ENCODE results near the gene TMEM200A.
"Not testable (repeated sequence)": the region's sequence is repeated elsewhere in the genome, so short reads cannot be mapped to it uniquely, and the experiment has no call there.

Gene TMEM200A

DNA sequence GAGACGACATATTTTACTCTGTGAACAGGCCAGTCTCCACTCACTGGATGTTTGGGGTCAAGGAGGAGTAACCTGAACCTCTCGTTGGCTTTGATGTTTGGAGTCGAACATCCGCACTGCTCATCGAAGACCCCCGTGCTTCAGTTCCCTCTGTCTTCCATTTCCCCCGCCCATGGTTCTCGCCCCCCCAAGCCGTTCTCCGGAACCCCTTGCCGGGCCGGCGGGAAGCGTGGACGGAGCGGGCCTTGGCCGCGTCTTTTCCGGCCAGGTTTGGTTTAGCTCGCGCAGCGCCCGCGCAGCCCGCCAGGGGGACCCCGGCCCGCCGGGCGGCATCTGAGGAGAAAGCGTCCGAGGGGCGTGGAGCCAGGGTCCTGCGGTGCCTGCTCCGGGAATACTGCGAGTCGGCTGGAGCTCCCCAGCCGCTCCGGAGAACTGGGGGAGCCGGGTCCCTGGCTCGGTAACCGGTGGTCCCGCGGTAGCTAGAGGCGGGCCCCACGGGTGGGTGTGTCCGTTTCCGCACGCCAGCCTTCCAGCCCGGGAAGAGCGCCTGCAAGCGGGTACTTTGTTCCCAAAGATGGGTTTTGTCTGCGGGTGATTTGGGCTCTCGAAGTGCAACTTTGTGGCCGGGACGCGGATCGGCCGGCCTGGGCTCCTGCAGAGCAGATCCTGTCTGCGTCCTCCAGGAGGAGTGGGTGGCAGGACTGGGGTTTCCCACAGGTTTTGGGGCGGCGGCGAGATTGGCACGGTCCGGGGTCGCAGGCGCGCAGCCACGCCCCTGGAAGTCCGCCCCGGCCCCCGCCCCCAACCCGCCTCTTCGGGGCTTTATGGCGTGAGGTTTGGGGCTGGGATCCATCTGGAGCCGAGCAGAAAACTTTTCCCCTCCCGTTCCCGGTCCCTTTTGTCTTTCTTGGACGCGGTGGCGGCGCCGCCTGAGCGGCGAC, at the start of gene TMEM200A:
Gene TMEM200A (plus strand): TSS at position 852 of the 941 bp plus-strand sequence. CDS start 74,406 bp downstream, outside the sequence.
- no peak for DNase-seq (ENCODE audit: low read depth)

DNA sequence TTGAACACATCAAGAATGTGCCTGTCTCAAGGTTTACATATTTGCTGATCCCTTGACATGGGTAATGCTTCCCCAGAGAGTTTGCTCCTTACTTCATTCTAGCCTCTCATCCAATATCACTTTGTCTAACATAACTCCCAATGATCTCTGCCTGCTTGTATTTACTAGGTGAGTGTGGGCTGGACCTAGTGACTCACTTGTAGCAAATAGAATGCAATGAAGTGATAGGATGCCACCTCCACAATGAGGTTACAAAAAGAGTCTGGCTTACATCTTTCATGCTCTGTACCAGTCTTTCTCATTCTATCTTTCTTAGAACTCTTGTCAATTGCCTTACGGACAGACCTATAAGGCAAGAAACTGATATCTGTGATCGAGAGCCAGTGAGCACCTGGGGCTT, 44.9 kb upstream of the TMEM200A start:
- no peak for DNase-seq (ENCODE audit: low read depth)

DNA sequence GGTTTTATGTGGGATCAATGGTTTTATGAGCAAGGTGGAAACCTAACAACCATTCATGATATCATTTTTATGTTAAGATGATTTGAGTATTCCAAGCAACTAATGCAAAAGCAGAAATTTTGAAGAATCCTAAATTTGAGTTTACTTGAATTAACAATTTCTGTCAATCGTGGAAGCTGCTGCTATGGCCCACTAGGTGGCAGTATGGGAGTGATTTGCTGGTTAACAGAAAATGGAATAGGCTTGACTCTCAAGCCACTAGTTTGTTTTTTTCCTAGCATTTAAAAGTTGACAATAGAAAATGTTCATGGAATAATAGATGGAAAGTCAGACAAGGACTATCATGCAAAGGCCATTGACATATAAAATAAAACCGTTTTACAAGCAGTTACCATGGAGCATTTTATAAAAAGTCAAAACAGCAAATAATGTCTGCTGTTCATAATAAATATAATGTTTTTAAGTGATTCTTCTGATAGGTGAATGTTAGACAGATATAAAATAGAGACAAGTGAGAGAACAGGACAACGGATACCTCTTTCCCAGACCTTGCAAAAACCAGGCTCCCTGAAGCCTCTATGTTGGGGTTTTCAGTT, 43.0 kb upstream of the TMEM200A start:
- peak; percentile 51 for DNase-seq (ENCODE audit: low read depth)

DNA sequence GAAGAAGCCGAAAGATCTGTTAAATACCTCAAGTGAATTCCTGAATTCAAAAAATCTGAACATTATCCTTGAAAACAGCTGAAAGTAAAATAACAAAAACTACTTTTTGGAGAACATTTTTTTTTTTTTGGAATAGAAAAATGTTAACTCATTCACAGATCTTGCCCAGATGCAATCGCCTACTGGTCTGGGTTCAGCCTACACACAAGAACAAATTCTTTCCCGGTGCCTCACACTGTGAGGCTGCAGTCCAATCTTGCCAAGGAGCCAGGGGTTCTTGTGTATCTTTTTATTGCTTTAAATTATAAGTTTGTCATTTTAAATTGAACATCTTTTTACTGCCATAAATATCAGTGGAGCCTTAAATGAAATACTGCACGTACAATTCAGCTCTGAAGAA, 41.2 kb upstream of the TMEM200A start:
- peak; percentile 72 for DNase-seq (ENCODE audit: low read depth)

DNA sequence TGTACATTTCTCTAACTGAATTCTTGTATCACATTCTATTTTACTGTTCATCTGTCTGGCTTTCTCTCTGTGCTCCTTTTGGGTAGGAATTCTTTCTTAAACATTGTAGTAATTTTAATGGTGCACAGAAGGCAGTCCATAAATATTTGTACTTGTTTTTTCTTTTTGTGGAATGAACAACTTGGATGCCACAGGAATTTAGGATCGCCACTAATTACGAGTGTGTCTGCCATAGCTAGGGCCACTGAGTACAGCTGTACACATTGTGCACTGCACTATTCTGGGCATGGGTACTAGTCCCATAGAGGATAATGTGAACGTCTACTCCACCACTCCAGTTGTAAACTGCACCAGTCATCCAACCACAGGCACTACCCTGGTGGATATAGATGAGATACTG, 39.3 kb upstream of the TMEM200A start:
- no peak for DNase-seq (ENCODE audit: low read depth)

DNA sequence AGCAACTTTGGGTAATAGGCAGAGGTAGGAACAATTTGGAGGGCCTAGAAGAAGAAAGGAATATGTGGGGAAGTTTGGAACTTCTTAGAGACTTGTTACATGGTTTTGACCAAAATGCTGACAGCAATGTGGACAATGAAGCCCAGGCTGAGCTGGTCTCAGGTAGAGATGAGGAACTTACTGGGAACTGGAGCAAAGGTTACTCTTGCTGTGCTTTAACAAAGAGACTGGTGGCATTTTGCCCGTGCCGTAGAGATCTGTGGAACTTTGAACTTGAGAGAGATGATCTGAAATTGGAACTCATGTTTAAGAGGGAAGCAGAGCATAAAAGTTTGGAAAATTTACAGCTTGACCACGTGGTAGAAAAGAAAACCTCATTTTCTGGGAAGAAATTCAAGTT, 28.3 kb upstream of the TMEM200A start:
- no peak for DNase-seq (ENCODE audit: low read depth)

DNA sequence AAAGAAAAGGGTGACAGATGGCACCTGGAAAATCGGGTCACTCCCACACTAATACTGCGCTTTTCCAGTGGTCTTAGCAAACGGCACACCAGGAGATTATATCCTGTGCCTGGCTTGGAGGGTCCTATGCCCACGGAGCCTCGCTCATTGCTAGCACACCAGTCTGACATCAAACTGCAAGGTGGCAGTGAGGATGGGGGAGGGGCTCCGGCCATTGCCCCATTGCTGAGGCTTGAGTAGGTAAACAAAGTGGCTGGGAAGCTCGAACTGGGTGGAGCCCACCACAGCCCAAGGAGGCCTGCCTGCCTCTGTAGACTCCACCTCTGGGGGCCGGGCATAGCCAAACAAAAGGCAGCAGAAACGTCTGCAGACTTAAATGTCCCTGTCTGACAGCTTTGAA, 19.5 kb upstream of the TMEM200A start:
- DNase-seq (ENCODE audit: low read depth), result not testable (repeated sequence)

DNA sequence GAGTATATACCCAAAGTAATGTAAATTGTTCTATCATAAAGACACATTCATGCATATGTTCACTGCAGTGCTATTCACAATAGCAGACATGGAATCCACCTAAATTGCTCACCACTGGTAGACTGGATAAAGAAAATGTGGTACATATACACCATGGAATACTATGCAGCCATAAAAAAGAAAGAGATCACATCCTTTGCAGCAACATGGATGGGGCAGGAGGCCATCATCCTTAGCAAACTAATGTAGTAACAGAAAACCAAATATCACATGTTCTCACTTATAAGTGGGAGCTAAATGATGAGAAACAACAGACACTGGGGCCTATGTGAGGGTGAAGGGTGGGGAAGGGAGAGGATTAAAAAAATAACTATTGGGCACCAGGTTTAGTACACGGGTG, 11.5 kb upstream of the TMEM200A start:
- DNase-seq (ENCODE audit: low read depth), result no peak

DNA sequence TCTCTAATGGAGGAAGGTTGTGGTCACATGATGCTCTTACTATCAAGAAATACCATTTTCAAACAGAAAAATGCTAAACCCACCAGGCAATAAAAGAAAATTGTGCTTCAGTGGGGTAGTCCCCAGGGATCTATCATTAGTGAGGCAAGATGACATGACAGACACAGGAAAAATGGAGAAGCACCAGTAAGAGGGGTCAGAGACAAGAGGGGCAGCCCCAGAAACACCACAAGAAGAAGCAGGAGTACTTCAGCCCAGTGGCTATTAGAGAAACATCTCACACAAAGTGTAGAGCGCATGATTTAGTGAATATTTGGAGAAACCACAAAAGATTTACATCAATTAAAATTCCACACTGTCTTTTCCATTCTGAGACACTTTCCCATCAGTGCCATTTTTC, 10.2 kb upstream of the TMEM200A start:
- no peak for DNase-seq (ENCODE audit: low read depth)

DNA sequence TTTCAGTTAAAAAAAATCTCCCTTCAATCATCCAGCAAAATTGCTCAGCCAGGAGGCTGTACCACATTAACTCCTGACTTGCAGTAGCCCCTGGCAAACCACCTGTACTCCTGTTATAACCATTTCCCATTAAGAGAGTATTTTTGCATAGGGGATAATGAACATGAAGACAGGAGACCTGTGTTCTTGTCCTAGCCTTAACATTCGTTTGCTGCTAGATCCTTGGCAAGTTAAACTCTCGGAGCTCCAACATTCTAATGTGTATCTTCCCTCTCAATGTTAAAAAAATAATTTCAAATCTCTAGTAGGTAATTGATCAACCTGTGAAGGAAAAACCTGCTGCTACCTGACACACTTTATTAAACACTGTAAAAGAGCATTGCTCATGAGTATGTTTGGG, 8.4 kb upstream of the TMEM200A start:
- no peak for DNase-seq (ENCODE audit: low read depth)

DNA sequence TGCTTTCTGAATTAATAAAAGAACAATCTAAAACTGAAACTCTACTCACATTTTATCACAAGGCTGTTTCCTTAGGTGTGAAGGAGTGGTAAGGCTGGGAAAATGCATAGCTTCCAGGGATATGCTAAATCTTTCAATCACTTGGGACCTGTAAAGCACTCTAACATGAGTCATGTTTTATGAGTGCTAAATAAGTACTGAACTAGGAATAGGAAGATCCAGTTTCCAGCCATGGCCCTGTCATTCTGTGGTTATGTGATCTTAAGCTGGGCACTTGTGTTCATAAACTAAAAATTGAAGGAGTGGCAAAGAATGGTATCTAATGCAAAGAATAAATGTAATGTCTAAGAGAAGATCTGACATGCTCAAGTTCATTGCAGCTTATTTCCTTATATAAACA, 6.1 kb upstream of the TMEM200A start:
- no peak for DNase-seq (ENCODE audit: low read depth)

DNA sequence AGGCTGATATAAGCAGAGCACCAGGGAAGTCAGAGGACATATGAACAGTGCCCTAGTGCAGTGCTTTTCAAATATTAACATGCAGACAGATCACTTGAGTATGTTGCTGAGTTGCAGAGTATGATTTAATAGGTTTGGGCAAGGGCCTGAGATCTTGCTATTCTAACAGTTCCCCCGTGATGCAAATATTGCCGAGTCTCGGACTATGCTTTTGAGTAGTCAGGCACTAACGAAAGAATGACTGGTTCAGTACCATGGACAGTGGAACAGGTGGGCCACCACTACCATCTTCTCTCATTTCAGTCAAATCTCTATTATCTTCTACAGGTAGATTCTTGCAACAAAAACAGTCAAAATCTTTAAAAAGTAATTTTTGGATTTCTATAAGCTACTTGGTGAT, 3.7 kb upstream of the TMEM200A start:
- no peak for DNase-seq (ENCODE audit: low read depth)

DNA sequence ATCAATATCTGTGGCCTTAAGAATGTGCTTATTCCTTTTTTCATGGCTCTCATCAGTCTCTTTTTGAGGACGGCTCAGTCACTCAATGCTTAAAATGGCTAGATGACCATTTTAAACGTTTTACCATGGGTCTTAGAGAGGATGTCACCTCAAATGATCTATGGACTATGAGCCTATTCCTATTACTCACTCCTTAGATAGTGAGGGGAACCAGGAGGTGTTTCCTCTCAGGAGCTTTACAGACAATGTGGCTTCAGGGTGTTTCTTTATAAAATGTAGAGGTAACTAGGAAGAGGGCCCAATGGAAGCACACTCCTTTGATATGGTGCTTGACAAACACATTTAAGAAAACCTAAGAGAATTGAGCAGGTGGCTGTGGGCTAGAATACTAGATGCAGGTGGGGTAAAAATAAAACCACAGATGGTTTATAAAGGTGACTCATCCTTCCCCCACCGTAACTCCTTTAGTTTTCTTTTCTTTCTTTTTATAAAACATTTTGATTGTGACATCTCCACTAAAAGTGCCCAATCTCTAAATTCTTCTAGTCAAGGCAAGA, 1.5 kb upstream of the TMEM200A start:
- no peak for DNase-seq (ENCODE audit: low read depth)

DNA sequence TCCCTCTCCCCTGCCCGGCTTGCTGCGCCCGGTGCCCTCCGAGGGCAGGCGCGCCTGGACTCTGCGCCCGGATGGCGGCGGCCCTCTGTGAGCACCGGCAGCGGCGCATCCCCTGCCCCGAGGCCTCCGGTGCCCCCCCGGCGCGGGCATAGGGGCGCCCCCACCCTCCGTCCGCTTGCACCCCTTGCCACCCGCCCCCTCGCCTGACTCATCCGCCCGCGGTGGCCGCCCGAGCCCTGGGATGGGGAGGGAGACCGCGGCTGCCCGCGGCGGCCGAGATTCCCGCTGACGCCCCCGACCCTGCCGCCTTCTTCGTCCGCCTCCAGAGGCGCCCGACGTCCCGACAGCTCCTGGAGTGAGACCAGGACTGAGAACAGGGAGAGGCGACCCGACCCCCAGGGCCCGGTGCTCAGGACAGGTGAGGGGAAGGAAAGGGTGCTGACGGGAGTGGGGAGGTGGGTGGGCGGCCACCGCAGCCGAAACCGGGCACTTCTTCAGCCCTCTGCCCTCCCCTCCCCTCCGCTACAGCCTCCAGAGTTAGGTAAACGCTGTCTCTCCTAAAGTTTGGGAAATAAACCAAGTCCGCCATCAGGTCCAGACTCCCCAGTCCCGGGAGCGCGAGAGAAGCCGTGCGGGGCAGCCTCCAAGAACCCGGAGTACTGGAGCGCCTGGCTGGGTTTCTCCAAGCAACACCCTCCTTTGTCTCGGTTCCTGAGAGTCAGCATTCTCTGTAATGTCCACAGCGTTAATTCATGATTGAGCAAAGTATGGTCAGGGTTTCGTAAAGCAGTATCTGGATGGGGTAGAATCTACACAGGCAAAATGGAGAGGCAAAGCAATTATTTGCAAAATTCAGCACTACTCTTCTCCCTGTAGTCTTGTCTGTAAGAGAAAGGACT, 539 bp downstream of the TMEM200A start:
- no peak for DNase-seq (ENCODE audit: low read depth)

DNA sequence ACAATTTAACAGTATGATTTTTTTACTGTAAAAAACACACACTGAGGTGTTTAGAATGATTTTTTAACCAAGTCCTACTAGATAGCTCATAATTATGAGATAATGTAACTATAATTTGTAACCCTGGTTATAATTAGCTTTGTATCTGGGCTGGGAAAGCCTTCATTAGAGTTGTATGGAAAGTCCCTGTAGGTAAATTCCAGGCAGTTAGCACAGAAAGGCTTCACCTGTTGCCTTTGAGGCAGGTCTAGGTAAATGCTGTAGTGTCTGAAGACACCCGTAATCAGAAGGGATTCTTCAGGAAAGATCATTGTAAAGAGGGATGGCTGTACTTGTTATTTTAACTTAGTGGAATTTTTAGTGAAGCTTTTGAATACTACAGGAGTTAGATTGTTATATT, 1.9 kb downstream of the TMEM200A start:
- DNase-seq (ENCODE audit: low read depth), result no peak

DNA sequence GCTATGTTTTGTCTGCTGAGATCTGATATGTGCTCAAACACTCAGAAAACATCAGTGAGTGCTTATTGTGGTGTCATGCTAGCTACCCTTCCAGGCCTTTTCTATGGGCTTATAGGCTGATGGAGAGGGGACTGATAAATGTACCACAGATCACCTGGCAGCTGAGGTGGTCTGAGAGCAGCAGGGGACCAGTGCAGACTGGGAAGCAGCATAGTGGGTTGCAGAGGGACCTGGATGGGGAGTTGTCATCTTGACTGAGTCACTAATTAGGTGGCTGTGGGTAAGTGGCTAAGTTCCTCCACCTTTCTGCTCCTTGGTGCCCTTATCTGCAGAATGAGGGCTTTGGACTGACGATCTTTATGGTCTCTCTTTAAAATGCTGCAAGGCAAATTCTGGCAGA, 2.8 kb downstream of the TMEM200A start:
- no peak for DNase-seq (ENCODE audit: low read depth)

DNA sequence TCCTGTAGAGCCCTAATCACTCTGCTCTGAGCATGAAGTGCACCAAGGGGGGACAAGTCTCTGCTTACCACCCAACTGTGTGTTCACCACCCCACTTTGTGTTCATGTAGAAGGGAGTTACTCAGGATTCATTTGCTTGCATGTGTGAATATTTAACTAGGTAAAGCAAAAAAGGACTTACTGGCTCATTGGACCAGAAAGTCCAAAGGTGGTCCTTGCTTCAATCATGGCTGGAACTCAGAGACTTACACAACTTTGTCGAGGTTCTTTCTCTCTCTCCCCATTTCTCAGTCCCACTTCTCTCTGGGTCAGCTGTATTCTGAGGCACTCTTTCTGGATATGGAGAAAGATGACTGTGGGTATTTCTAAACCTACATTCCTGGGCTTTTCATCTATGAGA, 4.0 kb downstream of the TMEM200A start:
- no peak for DNase-seq (ENCODE audit: low read depth)

DNA sequence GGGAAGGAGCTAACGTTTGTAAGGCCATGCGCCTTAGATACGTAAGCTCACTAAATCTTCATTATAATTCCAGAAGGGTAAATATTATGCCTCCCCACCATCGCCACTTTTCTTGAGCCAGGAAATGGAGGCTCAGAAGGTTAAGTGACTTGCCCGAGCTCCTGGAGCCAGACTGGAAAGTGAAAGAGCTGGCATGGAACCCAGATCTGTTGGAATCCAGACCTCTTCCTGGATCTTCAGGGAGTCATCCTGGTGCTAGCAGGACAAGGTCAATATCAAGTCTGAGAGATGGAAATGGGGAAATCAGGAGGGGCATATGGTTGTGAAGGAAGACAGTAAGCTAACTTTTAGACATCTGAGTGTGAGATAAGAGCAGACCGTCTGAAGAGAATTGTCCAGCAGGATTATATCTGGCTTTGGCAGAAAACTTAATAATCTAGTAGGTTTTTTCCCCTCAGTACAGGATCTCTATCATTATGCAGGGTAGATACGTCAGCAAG, 6.2 kb downstream of the TMEM200A start:
- DNase-seq (ENCODE audit: low read depth), result no peak

DNA sequence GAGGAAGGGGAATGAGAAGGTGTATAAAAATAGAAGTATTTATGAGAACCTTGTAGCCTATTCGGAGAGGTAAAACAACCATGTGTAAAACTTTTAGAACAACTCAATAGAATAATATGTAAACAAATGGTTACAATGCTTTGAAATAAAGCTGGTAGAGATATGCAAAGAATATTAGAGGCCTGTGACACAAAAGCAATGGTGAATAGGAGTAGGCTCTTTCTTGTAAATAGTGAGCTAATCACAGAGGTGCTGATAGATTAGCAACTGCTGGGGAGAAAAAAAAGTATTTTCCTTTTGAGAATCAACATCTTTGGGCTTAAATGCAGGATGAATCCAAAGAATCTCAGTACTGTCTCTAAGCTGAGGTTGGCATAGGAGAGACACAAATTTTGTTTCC, 7.0 kb downstream of the TMEM200A start:
- no peak for DNase-seq (ENCODE audit: low read depth)

DNA sequence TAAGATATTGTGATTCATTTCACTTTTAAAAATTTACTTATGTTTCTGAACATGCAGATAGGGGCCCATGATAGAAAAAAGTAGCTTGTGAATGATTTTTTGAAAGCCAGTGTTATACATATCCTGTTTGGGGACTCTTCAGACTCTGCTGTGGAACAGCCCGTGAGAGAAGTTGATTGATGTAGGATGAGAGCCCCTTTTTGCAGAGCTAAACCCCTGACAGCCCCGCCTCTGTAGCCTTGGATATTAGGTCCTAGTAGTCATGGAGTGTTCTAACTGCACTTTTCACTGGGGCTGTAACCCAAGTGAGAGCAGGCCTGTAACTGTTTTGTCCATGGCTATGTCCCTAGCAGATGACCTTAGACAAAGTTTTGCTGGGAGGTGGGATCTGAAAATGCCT, 8.2 kb downstream of the TMEM200A start:
- no peak for DNase-seq (ENCODE audit: low read depth)

DNA sequence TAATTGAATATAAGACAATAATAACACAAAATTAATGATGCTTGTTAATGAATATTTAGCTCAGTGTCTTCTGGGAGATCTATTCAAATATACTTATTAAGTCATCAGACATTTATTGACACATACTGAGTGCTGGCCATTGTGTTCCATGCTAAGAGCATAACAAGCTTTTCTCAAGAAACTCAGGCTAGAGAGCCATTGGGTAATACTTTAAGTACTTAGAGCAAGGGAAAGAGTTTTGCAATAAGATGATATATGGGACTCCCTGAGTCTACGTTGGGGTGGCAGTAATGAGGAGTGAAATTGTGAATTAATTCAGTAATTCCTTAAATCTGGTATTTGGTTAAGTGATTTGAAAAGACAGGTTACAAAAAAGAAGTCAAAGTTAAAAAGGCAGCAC, 11.1 kb downstream of the TMEM200A start:
- DNase-seq (ENCODE audit: low read depth), result no peak

DNA sequence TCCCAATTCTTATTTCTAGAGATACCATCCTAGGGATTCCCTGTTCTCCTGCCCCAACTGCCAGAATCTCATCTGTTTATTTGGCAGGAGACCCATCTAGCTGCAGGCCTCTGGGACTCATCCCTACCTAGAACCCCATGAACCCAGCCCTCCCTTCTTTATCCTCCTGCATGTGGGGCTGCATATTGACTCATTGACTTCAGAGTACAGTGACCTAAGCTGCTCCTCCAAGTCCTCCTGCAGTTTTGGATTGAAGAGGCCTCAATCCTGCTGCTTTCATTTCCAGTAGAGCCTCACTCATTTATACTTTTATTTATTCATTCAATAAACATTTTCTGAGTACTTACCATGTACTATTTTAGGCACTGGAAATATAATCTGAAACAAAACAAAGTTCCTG, 11.6 kb downstream of the TMEM200A start:
- no peak for DNase-seq (ENCODE audit: low read depth)
